Nucleus accumbens (tissue), 56 donors: Measurements from ENCODE around the gene CFAP46.

ENCODE experiments used
- DNase-seq, 56 donors: peaks; one replicate each; lab custom pipeline; 2025; lab: John Stamatoyannopoulos, UW

CFAP46 gene

GRCh38 chr10:132766291-132766690 is 176.1 kb downstream of the CFAP46 start:
- DNase-seq = peak in 3 of 56 donors; percentile 15 to 31 (median 22)

GRCh38 chr10:132765435-132765834 is 176.9 kb downstream of the CFAP46 start:
- DNase-seq = peak in 28 of 56 donors; percentile 17 to 75 (median 44)

- DNase-seq = no peak
These were observed 178.3 kb downstream of the CFAP46 start for GRCh38 chr10:132764108-132764507.

- no peak for DNase-seq
These were observed 178.8 kb downstream of the CFAP46 start for GRCh38 chr10:132763545-132763944.

- DNase-seq = peak in 13 of 56 donors; percentile 8 to 65 (median 37)
These were observed 180.1 kb downstream of the CFAP46 start for GRCh38 chr10:132762267-132762666.

GRCh38 chr10:132761395-132762060 is 180.8 kb downstream of the CFAP46 start:
- DNase-seq = no peak

- no peak for DNase-seq
These were observed 183.5 kb downstream of the CFAP46 start for GRCh38 chr10:132758865-132759264.
